LNCaP clone FGC (cell line): ENCODE results near the gene LRRC71.

Experiments used
- DNase-seq: peaks from one replicate; pipeline ENCODE4 v3.0.0-alpha.2; 2011; ENCODE audit warnings: low read depth
- H3K4me3 ChIP-seq: 2 replicates; pipeline ENCODE4 v1.5.1; 2011; ENCODE audit warnings: mild to moderate bottlenecking, low read depth, low read length, control low read depth
- CTCF ChIP-seq: IDR thresholded peaks from 2 replicates; pipeline ENCODE4 v1.5.1; 2012; ENCODE audit warnings: mild to moderate bottlenecking; ENCODE audit not compliant: control insufficient read depth, insufficient read depth; ENCODE audit errors: extremely low read depth

Gene LRRC71

GRCh38 chr1:156877433-156878170 lies 42.8 kb upstream of the LRRC71 start:
- H3K4me3 ChIP-seq: no peak overlapping the region
- no peak for DNase-seq
- no peak for TF ChIP-seq CTCF

- DNase-seq: no peak
- H3K4me3 ChIP-seq: no peak overlapping the region
- TF ChIP-seq CTCF: no peak
Measured at GRCh38 chr1:156879876-156880275, 40.6 kb upstream of the LRRC71 start.

GRCh38 chr1:156880473-156880872 lies 40.0 kb upstream of the LRRC71 start:
- no peak overlapping the region for H3K4me3 ChIP-seq
- DNase-seq: no peak
- no peak for TF ChIP-seq CTCF

- H3K4me3 ChIP-seq: no peak overlapping the region
- TF ChIP-seq CTCF: no peak
- no peak for DNase-seq
Measured at GRCh38 chr1:156881101-156881500, 39.3 kb upstream of the LRRC71 start.

GRCh38 chr1:156881663-156882062 lies 38.8 kb upstream of the LRRC71 start:
- no peak for DNase-seq
- TF ChIP-seq CTCF: no peak
- no peak overlapping the region for H3K4me3 ChIP-seq

GRCh38 chr1:156882543-156882942 lies 37.9 kb upstream of the LRRC71 start:
- DNase-seq: no peak
- no peak for TF ChIP-seq CTCF
- no peak overlapping the region for H3K4me3 ChIP-seq

- H3K4me3 ChIP-seq: no peak overlapping the region
- no peak for TF ChIP-seq CTCF
- DNase-seq: no peak
Measured at GRCh38 chr1:156883919-156884318, 36.5 kb upstream of the LRRC71 start.
